ENCODE measurements around the gene GXYLT2.
A peak's percentile ranks its signal among the peaks of the same experiment; 100 is the strongest.

Gene GXYLT2

DNA sequence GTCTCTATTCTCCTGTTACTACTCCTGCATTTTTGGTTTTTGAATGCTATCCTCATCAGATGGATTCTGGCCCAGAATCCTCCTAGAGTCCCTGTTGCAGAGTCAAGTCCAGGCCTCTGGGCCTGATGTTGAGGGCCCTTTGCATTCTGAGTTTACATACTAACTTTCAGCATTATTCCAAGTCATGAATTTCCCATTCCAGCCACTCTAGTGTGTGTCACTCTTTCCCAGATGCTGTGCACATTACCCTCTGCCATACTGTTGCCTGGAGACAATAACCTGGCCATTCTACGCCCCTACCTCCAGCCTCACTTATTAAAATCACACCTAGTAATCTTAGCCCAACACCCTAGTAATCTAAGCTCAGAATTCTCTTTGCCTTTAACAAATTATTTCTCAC, 53.4 kb downstream of the GXYLT2 start:
- no peak for DNase-seq

DNA sequence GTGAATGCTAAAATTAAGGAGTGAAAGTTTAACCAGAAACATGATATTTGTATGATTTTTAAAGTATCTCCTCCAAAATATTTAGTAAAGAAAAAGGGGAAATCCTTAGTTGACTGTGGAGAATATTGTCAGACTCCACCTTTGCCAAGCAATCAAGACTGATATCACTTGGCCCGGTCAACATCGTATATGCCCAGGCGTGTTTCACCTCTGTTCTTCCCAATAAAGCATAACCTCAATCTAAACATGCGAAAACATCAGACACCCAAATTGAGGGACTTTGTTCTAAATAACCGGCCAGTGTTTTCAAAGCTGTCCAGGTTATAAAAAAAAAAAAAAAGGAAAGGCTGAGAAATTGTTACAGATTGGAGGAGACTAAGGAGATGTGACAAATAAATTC, 54.6 kb downstream of the GXYLT2 start:
- DNase-seq, result no peak

DNA sequence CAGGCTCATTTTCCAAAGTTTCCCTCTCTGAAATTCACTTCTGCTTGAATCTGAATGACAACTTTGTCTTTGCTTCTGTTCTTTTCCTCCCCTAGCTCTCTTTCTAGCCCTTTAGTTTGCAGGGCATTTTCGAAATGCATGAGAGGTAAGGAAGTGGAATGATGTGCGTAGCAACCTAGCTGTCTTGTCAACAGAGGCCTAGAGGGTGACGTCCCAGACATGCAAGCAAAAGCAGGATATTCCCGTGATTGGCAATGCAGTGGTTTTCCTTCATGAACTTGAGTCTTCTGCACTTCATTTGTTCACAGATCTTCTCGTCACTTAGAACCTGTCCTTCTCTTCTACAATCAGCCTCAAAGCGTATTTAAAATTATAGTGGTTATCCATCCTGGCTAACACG, 56.9 kb downstream of the GXYLT2 start:
- DNase-seq, result peak; percentile 6

GRCh38 chr3:72947715-72948490, 60.1 kb downstream of the GXYLT2 start:
- no peak for DNase-seq

DNA sequence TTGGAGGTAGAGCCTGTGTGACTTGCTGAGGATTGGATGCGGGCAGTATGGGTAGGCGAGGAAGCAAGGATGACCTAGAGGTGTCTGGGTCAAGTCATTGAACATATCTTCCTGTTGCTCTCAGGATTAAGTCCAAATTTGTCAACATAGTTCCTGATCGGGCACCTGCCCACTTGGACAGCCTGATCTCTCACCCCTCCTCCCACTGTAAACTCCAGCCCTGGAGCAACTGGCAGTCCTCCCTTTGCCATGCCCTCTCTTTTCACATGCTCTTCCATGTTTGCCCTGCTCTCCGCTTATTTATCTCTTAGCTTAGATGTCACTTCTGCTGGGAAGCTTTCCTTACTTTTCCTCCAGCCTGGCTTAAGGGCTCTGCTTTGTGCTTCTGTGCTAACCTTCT, 61.2 kb downstream of the GXYLT2 start:
- DNase-seq, result no peak

DNA sequence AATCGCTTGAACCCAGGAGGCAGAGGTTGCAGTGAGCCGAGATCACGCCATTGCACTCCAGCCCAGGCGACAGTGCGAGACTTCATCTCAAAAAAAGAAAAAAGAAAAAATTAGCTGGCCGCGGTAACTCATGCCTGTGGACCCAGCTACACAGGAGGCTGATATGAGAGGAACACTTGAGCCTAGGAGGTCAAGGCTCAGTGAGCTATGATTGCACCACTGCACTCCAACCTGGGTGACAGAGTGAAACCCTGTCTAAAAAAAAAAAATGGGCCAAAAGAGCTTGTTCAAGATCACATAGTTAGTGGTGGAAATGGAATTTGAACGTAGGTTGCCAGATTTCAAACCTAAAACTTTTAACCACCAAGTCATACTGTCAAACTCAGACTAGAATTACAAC, 62.5 kb downstream of the GXYLT2 start:
- no peak for DNase-seq

GRCh38 chr3:72950801-72951200, 63.0 kb downstream of the GXYLT2 start:
- no peak for DNase-seq

DNA sequence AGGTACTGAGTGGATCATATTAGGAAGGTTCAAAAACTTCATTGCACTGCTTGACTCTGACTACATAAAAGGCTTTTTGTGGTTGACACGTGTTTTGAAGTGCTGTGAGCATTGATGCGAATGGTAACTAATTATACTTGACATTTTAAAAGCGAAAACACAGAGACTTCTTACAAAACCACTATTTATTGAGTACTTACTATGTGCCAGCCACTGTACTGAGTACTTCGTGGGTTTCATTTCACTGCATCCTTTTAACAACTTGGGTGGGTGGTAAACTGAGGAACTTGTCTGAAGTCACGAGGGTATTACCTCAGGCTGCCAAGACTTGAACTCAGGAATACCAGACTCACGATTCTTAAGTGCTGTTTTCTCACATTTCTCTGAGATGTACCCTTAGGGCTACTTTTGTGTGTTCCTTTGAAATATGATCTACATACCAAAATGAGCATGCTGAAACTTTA, 63.4 kb downstream of the GXYLT2 start:
- no peak for DNase-seq

DNA sequence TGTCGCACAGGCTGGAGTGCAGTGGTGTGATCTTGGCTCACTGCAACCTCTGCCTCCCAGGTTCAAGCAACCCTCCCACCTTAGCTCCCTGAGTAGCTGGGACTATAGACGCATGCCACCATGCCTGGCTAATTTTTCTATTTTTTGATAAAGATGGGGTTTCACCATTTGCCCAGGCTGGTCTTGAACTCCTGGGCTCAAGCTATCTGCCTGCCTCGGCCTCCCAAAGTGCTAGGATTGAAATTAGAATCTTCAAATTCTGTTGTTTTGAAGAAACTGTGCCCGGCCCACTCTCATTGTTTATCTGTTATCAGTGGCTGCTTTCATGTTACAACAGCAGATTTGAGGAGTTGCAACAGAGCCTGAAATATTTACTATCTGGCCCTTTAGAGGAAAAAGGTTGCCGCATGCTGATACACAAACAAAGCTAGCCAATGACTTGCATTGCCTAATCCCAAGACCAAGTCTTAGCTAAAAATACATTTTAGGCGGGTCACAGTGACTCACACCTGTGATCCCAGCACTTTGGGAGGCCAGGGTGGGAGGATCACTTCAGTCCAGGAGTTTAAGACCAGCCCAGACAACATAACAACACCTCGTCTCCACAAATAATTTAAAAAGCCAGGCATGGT, 65.6 kb downstream of the GXYLT2 start:
- no peak for DNase-seq

- no peak for DNase-seq
Observed at GRCh38 chr3:72957297-72957696, 69.5 kb downstream of the GXYLT2 start.

DNA sequence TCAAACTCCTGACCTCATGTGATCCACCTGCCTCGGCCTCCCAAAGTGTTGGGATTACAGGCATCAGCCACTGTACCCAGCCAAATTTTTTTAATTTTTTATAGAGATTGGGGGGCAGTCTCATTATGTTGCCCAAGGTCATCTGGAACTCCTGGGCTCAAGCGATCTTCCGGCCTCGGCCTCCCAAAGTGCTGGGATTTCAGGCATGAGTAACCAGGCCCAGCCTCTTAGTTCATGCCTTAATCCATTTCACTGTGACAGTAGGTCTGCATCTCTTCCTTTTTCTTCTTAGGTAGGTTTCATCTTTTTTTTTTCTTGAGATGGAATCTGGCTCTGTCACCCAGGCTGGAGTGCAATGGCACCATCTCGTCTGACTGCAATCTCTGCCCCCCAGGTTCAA, 71.5 kb downstream of the GXYLT2 start:
- DNase-seq, result no peak

- peak; percentile 42 for DNase-seq
Observed at GRCh38 chr3:72960812-72961518, 73.1 kb downstream of the GXYLT2 start.

DNA sequence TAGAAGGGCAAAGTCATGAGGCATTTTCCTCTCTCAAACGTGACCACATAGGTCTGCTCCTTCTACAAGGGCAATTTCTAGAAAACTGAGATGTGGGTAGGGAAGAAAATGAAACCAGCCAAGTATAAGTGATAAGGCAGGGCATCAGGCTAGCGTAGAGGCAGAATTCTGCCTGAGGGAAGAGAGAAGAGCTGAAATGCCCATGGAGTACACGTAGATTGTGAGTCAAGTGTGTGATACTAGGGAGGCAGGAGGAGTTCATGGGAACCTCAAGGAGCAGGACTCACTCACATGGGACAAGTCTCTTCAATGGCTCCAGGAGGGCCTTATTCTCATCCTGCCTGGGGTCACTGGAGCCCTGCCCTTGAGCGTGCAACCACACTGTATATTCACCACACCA, 73.9 kb downstream of the GXYLT2 start:
- DNase-seq, result no peak

DNA sequence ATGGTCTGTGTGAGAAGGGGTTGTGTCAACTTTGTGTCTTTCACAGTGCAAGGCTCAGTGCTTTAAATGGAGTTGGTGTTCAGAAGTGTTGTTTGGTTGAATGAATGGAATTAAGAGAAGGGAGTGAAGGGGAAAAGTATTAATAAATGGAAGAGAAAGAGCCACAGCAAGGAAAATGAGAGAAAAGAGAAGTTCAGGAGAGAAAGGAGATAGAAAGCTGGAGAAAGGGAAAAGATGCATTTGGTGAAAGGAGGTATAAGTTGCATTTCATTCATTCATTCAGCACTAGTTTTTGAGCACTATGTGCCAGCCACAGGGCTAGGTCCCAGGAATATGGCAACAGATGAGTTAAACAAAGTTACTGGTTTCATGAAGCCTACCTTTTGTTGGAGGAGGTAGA, 74.5 kb downstream of the GXYLT2 start:
- DNase-seq, result no peak

DNA sequence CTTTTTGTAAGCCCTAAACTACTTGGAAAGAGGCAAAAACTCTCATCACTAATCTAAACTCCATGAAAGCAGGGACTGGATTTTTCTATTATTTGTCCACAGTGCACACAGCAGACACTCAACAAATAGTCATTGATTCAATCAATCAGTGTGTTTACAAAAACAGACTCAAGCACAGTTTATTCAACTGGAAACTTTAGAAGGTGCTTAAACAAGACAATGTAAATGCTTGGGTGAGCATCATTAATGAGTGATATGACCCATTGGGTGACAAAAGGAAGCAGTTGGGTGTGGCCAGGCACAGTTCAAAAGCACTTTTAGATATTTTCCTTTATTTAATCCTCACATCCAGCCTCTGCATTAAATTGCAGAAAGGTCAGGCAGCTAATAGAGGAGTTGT, 76.8 kb downstream of the GXYLT2 start:
- no peak for DNase-seq

DNA sequence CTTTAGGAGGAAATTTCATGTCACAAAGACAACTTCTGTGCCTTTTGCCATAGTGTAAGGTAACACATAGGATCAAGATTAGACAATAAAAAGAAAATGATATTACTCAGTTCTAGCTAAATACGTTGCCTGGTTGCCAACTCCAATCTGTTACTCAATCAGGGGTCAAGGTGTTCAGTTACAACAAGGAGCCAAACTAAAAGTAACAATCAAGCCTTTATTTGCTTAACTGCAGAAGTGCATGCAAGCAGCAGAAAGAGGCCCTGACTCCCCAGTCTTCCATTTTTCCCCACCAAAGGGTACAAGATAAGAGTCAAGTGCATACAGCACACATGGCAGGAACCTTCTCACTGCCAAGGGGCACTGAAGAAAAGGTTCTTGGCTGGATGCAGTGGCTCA, 80.4 kb downstream of the GXYLT2 start:
- no peak for DNase-seq

- no peak for DNase-seq
Observed at GRCh38 chr3:72969766-72970165, 81.9 kb downstream of the GXYLT2 start.

- no peak for DNase-seq
Observed at GRCh38 chr3:72970942-72971341, 83.1 kb downstream of the GXYLT2 start.

GRCh38 chr3:72972706-72973030, 84.8 kb downstream of the GXYLT2 start:
- DNase-seq, result no peak

GRCh38 chr3:72973031-72973723, 85.3 kb downstream of the GXYLT2 start:
- DNase-seq, result peak; percentile 69

- no peak for DNase-seq
Observed at GRCh38 chr3:72973786-72974185, 85.9 kb downstream of the GXYLT2 start.

DNA sequence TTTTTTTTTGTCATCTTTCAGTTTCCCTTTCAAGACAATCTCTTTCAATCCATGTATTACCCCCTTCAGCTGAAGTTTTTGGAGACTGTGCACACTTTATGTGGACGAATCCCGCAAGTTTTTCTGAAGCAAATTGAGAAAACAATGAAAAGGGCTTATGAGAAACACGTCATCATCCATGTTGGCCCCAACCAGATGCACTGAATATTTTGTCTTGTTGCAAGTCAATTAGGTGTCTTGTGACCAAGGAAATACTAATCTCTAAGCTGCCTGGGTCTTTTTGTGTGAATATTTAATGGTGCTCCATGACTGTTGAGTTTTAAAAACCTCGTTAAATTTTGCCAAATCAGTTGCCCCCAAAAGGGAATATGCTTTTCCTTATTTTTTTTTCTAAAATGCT, 87.1 kb downstream of the GXYLT2 start:
- DNase-seq, result no peak

- DNase-seq, result peak; percentile 95
Observed at GRCh38 chr3:72976281-72976741, 88.5 kb downstream of the GXYLT2 start.

Data from inflammatory macrophage treated with lipopolysaccharide for 4 hours (primary cell).